ENCODE data around the gene SLC35F1. TPM values are rescaled to one million over a fixed set of nuclear protein-coding genes. Genes with fewer than 3 reads are reported as not detected.
"Not testable (repeated sequence)": the region's sequence is repeated elsewhere in the genome, so short reads cannot be mapped to it uniquely, and the experiment has no call there.

The SLC35F1 gene
- total and polyA plus RNA-seq, 2 donors (not counting 3 experiments of a cell fraction or from before 2014, with no cell fraction given), result not detected

GRCh38 chr6:117961301-117961700 is 54.2 kb downstream of the SLC35F1 start:
- Histone ChIP-seq H3K4me2 (ENCODE audit: insufficient read depth, low read length) (no peak overlapping the region), H3K9ac (replicated peaks; ENCODE audit: extremely low read depth, insufficient read depth, low read length) (no peak overlapping the region), H3K27me3 (ENCODE audit: control insufficient read depth in 2 of 2, insufficient read depth in 2 of 2, low read length in 2 of 2) (no peaks in the 10 kb centered on the region), H2AFZ (ENCODE audit: low read depth, low read length) (no peak overlapping the region), H3K4me1 (ENCODE audit: control insufficient read depth, extremely low read depth, insufficient read depth, low read length) (no peaks in the 10 kb centered on the region), H3K9me1 (replicated peaks; ENCODE audit: control insufficient read depth, extremely low read depth, insufficient read depth, low read length) (no peaks in the 10 kb centered on the region), H4K20me1 (replicated peaks; ENCODE audit: control insufficient read depth, extremely low read depth, insufficient read depth, low read length) (no peaks in the 10 kb centered on the region), H3K9me3 (replicated peaks; ENCODE audit: control insufficient read depth, insufficient read depth, low read length) (no peaks in the 10 kb centered on the region), H3K36me3 (ENCODE audit: control insufficient read depth in 2 of 2, extremely low read depth in 1 of 2, insufficient read depth in 2 of 2, low read length in 2 of 2) (no peaks in the 10 kb centered on the region), H3K79me2 (ENCODE audit: control insufficient read depth, insufficient read depth, low read length) (no peaks in the 10 kb centered on the region), H3K4me3 (replicated peaks in 1 of 3; ENCODE audit: insufficient read depth in 1 of 3, low read depth in 1 of 3, low read length in 3 of 3) (no peak overlapping the region), H3K27ac (ENCODE audit: insufficient read depth, low read depth, low read length) (no peak overlapping the region)
- BruUV-seq (replicated peaks), result no TSS peak
- dilution Hi-C loops (cut with MboI; ENCODE audit: extremely low pct_ligation_motif_present, low sequenced_read_pairs) (no loop called here), intact Hi-C loops (cut with micrococcal nuclease) (no loop called here)
- POLR2A ChIA-PET, result no interaction called here
- CTCF ChIA-PET, result interaction anchor here (2.3 kb wide), 1 partner anchor 15 kb away, joined by 8 read pairs; no protein-coding TSS in a partner anchor
- DNase-seq (ENCODE audit: low read depth, low spot score) (no peak), FAIRE-seq (no peak)
- TF ChIP-seq CTCF (IDR thresholded peaks at IDR 0.05; ENCODE audit: extremely low read depth in 1 of 2, insufficient read depth in 1 of 2, low read depth in 1 of 2, low read length in 2 of 2) (no peak), FOS (IDR thresholded peaks at IDR 0.05; ENCODE audit: borderline replicate concordance, insufficient read depth, low read length) (no peak), JUN (IDR thresholded peaks at IDR 0.05; ENCODE audit: borderline replicate concordance, insufficient read depth, insufficient read length, low read depth) (no peak), POLR2AphosphoS5 (IDR thresholded peaks at IDR 0.05; ENCODE audit: insufficient read depth, low read depth, low read length) (no peak), POLR2A (IDR thresholded peaks at IDR 0.05; ENCODE audit: low read depth, low read length) (no peak), MYC (IDR thresholded peaks at IDR 0.05; ENCODE audit: low read depth, low read length) (no peak), EZH2 (IDR thresholded peaks at IDR 0.05; ENCODE audit: borderline replicate concordance, low read depth, low read length, severe bottlenecking) (no peak), GATA2 (IDR thresholded peaks at IDR 0.05; ENCODE audit: insufficient read depth, insufficient read length, low read depth, low read length) (no peak)
- TF ChIP-seq, protein P1, sequence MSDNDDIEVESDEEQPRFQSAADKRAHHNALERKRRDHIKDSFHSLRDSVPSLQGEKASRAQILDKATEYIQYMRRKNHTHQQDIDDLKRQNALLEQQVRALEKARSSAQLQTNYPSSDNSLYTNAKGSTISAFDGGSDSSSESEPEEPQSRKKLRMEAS (IDR thresholded peaks at IDR 0.05; ENCODE audit: insufficient read depth, insufficient read length), result no peak

GRCh38 chr6:117965763-117966162 is 58.7 kb downstream of the SLC35F1 start:
- CTCF ChIA-PET; H3K9ac ChIP-seq (replicated peaks; ENCODE audit: extremely low read depth, insufficient read depth, low read length); BruUV-seq (replicated peaks): not testable (repeated sequence)

More at GRCh38 chr6:117965763-117966162, 58.7 kb downstream of the SLC35F1 start:
- H4K20me1 ChIP-seq (replicated peaks; ENCODE audit: control insufficient read depth, extremely low read depth, insufficient read depth, low read length); H3K27me3 ChIP-seq (ENCODE audit: control insufficient read depth in 2 of 2, insufficient read depth in 2 of 2, low read length in 2 of 2); H3K4me3 ChIP-seq (replicated peaks in 1 of 3; ENCODE audit: insufficient read depth in 1 of 3, low read depth in 1 of 3, low read length in 3 of 3); DNase-seq (ENCODE audit: low read depth, low spot score); H3K27ac ChIP-seq (ENCODE audit: insufficient read depth, low read depth, low read length); H3K9me1 ChIP-seq (replicated peaks; ENCODE audit: control insufficient read depth, extremely low read depth, insufficient read depth, low read length); POLR2A ChIA-PET; FAIRE-seq; H3K36me3 ChIP-seq (ENCODE audit: control insufficient read depth in 2 of 2, extremely low read depth in 1 of 2, insufficient read depth in 2 of 2, low read length in 2 of 2); H3K4me2 ChIP-seq (ENCODE audit: insufficient read depth, low read length); H3K79me2 ChIP-seq (ENCODE audit: control insufficient read depth, insufficient read depth, low read length); dilution Hi-C loops (cut with MboI; ENCODE audit: extremely low pct_ligation_motif_present, low sequenced_read_pairs); H2AFZ ChIP-seq (ENCODE audit: low read depth, low read length); H3K9me3 ChIP-seq (replicated peaks; ENCODE audit: control insufficient read depth, insufficient read depth, low read length); H3K4me1 ChIP-seq (ENCODE audit: control insufficient read depth, extremely low read depth, insufficient read depth, low read length): not testable (repeated sequence)
- intact Hi-C loops (cut with micrococcal nuclease), result loop anchor here (5.0 kb wide), 1 partner anchor 887 kb away; no protein-coding TSS in a partner anchor

Data from endothelial cell of umbilical vein (primary cell).